Endometrial microvascular endothelial cells (primary cell): ENCODE results near the gene RBMS1. TPM values are rescaled to one million over a fixed set of nuclear protein-coding genes. Genes with fewer than 3 reads are reported as not detected.
"Not testable (repeated sequence)": the region's sequence is repeated elsewhere in the genome, so short reads cannot be mapped to it uniquely, and the experiment has no call there.

Source experiments
- in situ Hi-C: cut with HindIII; loops from 2 replicates; pipeline ENCODE4 v1.10.0; 2017; ENCODE audit warnings: low sequenced_read_pairs, low pct_unique_long_range_greater_than_20kb; ENCODE audit errors: inconsistent ontology term
- total RNA-seq: library from RNA; depleted of rRNA; stranded (reverse); fragments of >200 nt; gene quantifications from one replicate; pipeline ENCODE4 v1.2.3, GENCODE V29; 2015; ENCODE audit errors: inconsistent ontology term

Gene RBMS1
- total RNA-seq, 1 donor from 2014 or later, result 61.1 TPM

DNA sequence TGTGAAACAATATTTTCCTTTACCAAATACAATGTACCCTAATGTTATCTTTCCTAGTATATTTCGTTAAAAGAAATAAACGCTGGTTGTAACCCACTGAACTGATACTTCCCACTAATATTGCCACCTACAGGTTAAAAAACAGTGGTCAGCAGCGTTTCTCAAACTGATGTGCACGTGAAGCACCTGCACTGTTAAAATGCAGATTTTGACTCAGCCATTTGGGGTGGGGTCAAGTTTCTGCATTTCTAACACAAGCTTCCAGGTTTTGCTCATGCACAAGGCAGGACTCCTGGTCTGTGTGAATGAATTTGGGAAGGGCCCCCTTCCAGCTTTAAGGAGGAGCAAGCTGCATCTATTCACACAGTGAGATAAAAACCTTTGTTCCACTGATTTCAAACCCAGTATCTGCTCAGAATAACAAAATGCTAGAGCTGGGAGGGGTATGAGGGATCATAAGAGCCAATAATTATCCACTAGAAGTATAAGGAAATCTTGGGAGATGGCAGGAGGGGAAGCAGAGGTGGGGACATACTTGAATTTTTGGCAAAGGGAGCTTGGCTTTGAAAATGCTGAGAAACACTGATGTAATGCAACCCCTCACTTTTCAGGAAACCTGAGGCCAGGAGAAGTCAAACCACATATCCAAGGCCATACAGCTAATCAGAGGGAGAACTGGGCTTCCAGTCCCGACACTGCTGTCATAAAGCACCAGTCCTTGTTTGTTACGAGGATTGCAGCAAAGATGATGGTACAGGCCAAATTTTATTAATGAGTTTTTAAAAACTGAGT lies 116.2 kb downstream of the RBMS1 start:
- in situ Hi-C loops, result loop anchor here (25.0 kb wide), 1 partner anchor 610 kb away; no protein-coding TSS in a partner anchor

DNA sequence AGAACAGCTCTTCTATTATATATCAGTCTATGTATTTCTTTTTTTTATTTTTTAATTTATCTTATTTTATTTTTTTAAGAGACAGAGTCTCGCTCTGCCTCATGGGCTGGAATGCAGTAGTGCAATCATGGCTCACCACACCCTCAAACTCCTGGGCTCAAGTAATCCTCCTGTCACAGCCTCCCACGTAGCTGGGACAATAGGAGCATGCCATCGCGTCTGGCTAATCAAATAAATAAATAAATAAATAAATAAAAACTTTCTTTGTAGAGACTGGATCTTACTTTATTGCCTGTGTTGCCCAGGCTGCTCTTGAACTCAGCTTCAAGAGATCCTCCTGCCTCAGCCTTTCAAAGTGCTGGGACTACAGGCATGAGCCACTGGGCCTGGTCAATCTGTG lies 117.0 kb downstream of the RBMS1 start:
- in situ Hi-C loops, result loop anchor here (25.0 kb wide), 1 partner anchor 611 kb away; no protein-coding TSS in a partner anchor

DNA sequence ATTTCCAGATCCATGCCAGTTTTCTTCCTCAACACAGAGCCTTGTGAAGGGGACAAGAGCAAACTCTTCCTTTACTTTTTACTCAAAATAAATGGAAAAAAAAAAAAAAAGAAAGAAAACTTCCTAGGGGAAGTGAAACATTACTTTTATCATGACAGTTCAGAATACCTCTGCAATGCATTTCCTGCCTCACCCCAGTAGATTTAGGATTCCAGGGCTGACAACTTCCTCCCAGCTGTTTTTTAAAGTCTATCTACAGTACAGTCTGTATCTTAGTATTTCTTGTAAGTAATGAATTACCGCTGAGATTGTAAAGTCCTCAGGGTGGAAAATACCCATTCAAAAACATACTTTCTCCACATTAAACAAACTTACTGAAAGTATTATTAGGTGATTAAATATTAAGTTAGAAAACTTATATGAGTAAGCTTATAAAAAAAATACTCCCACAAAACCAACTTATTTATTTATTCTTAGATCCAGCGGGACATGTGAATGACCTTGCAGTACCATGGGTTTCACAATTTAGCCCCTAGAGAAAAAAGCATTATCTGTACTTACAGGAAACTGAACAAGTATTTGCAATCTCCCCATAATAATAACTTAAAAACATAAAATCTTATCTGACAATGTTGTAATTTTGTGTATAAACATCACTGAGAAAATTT lies 117.7 kb downstream of the RBMS1 start:
- in situ Hi-C loops, result loop anchor here (25.0 kb wide), 1 partner anchor 611 kb away; no protein-coding TSS in a partner anchor

GRCh38 chr2:160375037-160375436 lies 118.6 kb downstream of the RBMS1 start:
- in situ Hi-C loops, result loop anchor here (25.0 kb wide), 1 partner anchor 612 kb away; no protein-coding TSS in a partner anchor

- in situ Hi-C loops, result no loop called here
Observed at GRCh38 chr2:160373666-160374065, 119.9 kb downstream of the RBMS1 start.

GRCh38 chr2:160373263-160373662 lies 120.3 kb downstream of the RBMS1 start:
- in situ Hi-C loops, result no loop called here

GRCh38 chr2:160372585-160372984 lies 121.0 kb downstream of the RBMS1 start:
- in situ Hi-C loops, result no loop called here

- in situ Hi-C loops, result no loop called here
Observed at GRCh38 chr2:160372010-160372356, 121.6 kb downstream of the RBMS1 start.

- in situ Hi-C loops, result no loop called here
Observed at GRCh38 chr2:160371251-160372009, 122.2 kb downstream of the RBMS1 start.

- in situ Hi-C loops, result no loop called here
Observed at GRCh38 chr2:160368988-160369930, 124.3 kb downstream of the RBMS1 start.

DNA sequence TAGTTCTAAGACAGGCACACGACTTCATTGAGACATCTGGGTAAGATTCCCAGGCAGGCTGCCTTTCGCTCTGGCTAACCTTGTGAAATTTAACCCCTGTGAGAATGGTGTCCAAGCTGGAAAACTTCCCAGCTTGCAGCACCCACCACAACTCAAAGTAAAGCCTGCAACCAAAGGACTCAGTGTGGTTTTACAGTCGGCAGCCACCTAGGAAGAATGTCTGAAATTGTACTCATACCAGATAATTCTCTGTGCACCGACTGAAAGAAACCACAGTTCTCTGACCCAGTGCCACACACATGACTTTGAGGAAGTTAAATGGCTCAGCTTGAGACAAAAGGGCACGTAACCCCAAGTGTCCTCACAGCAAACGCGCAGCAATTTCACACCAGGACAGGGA lies 125.7 kb downstream of the RBMS1 start:
- in situ Hi-C loops, result no loop called here

- in situ Hi-C loops, result not testable (repeated sequence)
Observed at GRCh38 chr2:160367139-160367538, 126.5 kb downstream of the RBMS1 start.

GRCh38 chr2:160366474-160366873 lies 127.1 kb downstream of the RBMS1 start:
- in situ Hi-C loops, result no loop called here

DNA sequence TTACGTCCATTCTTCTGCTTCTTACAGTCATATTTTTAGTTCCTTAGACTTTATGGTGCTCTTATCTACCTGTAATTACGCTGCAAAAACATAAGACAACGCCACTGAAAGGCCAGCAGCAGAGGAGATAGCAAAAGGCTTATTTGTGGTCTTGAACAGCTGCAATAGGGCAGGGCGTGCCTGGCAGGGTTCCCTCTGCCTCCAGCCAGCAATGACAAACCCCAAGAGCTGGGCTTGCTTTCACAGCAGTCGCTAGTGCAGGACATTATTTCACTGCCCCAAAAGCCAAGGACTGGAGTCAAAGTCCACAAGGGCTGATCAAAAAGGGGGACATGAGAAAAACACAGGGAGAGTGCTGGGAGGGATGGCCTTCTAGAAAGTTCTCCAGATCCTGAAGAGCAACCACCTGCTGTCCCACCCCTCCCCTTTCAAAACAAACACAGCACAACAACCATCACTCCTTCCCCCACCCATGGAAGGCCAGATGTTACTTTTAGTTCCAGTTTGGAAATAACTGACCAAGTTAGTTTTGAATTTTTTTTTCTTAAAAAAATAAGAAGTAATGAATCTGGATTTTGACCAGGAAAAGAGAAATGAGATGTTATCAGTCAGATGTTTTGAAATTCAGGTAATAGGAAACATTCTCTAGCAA lies 127.8 kb downstream of the RBMS1 start:
- in situ Hi-C loops, result no loop called here

DNA sequence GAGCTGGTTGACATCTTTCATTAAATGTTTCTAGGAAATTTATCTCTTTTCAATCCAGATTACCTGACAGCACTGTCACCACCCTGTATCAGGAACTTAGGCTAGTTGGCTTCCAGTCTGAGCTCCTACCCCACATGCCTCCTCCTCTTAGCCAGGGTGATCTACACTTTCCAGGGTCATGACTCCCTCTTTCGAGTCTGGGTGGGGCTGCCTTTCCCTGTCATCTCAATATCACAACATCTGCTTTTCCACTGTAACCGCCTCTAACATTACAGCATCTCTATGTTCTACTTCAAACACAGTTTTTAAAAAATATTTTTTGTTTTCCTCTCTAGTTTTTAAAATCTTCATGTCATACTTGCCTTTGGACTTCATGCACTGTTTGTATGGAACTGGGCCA lies 129.2 kb downstream of the RBMS1 start:
- in situ Hi-C loops, result no loop called here

GRCh38 chr2:160363961-160364360 lies 129.6 kb downstream of the RBMS1 start:
- in situ Hi-C loops, result no loop called here

DNA sequence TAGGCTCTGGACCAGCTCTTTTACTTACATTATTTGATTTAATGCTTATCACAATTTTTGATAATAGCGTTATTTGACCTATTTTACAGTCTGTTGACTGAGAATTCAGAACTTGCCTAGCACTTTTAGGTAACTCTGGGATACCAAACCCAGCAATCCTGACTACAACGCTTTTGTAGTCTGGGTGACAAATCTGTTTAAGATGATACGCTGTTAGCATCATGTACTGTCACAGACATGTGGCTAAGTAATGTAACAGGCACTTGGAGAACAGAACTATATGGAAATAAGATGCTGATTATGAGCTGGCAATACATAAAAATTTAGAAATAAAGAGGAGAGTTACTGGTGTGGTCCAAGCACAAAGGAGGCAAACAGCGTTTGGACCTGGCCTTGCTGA lies 130.6 kb downstream of the RBMS1 start:
- in situ Hi-C loops, result no loop called here

- in situ Hi-C loops, result no loop called here
Observed at GRCh38 chr2:160362541-160362940, 131.1 kb downstream of the RBMS1 start.
